Astrocyte of the spinal cord (primary cell): ENCODE results near the gene SIPA1L3.

Experiments used
- DNase-seq: peaks from one replicate; pipeline ENCODE4 v3.0.0; 2011; ENCODE audit warnings: low read depth, low spot score
- H3K4me3 ChIP-seq: 2 replicates; pipeline ENCODE4 v1.5.1; 2011; ENCODE audit warnings: low read depth, mild to moderate bottlenecking, low read length, moderate library complexity
- CTCF ChIP-seq: IDR thresholded peaks from 2 replicates; pipeline ENCODE4 v1.5.1; 2012; ENCODE audit warnings: low read depth, mild to moderate bottlenecking, low read length, inconsistent platforms
- in situ Hi-C: cut with HindIII; loops from 2 replicates; pipeline ENCODE4 v1.10.0; 2017; ENCODE audit warnings: low sequenced_read_pairs

SIPA1L3 gene

GRCh38 chr19:38213911-38214625, 307.1 kb downstream of the SIPA1L3 start:
- H3K4me3 ChIP-seq = no peak overlapping the region
- in situ Hi-C loops = no loop called here
- DNase-seq = peak; percentile 93
- no peak for TF ChIP-seq CTCF

GRCh38 chr19:38216785-38217641, 310.0 kb downstream of the SIPA1L3 start:
- DNase-seq = no peak
- no peak for TF ChIP-seq CTCF
- in situ Hi-C loops = no loop called here
- H3K4me3 ChIP-seq = no peak overlapping the region

- TF ChIP-seq CTCF = no peak
- in situ Hi-C loops = no loop called here
Measured at GRCh38 chr19:38218204-38218603, 311.2 kb downstream of the SIPA1L3 start.

GRCh38 chr19:38219221-38219620, 312.2 kb downstream of the SIPA1L3 start:
- no peak overlapping the region for H3K4me3 ChIP-seq
- no peak for DNase-seq
- in situ Hi-C loops = no loop called here
- no peak for TF ChIP-seq CTCF

More at GRCh38 chr19:38218204-38218603, 311.2 kb downstream of the SIPA1L3 start:
- no peak for DNase-seq
- H3K4me3 ChIP-seq = no peak overlapping the region

GRCh38 chr19:38221421-38221820, 314.4 kb downstream of the SIPA1L3 start:
- TF ChIP-seq CTCF = no peak
- no peak overlapping the region for H3K4me3 ChIP-seq
- DNase-seq = no peak
- in situ Hi-C loops = no loop called here

- H3K4me3 ChIP-seq = no peak overlapping the region
- no peak for DNase-seq
- in situ Hi-C loops = no loop called here
- TF ChIP-seq CTCF = no peak
Measured at GRCh38 chr19:38221919-38222830, 315.2 kb downstream of the SIPA1L3 start.
